ENCODE results near the gene CERK. TPM values are rescaled to one million over a fixed set of nuclear protein-coding genes. Genes with fewer than 3 reads are reported as not detected.

The CERK gene
- total and polyA plus RNA-seq, 2 of the 8 experiments (the other 6 are each of a cell fraction or from before 2014, with no cell fraction given): 26.6 to 59.0 TPM

GRCh38 chr22:46780453-46780852 is 42.4 kb upstream of the CERK start:
- H2BK20ac ChIP-seq (ENCODE audit: low read length): no peak overlapping the region
- H3K18ac ChIP-seq (ENCODE audit: extremely low read depth, low read length): no peak overlapping the region
- H3K4me2 ChIP-seq (ENCODE audit: insufficient read depth in 1 of 2, low read depth in 2 of 2, low read length in 2 of 2): no peak overlapping the region
- no peak overlapping the region for H3K56ac ChIP-seq (replicated peaks; ENCODE audit: insufficient read length, low read depth, low read length)
- H3K23me2 ChIP-seq (ENCODE audit: low read depth, low read length): no peaks in the 10 kb centered on the region
- peaks cover 3 to 9% of the 10 kb centered on the region in 2 experiments for H4K20me1 ChIP-seq (replicated peaks in 1 of 2; ENCODE audit: control insufficient read depth in 1 of 2, insufficient read depth in 2 of 2, low read length in 2 of 2)
- H3K9ac ChIP-seq (replicated peaks in 1 of 4; ENCODE audit: extremely low read depth in 1 of 4, low read depth in 3 of 4, low read length in 3 of 4): no peak overlapping the region; a peak in 1 of 7 replicates
- no peaks in the 10 kb centered on the region for H3K9me3 ChIP-seq (ENCODE audit: insufficient read depth in 2 of 2, low read depth in 1 of 2, low read length in 1 of 2)
- no peak overlapping the region for H2AFZ ChIP-seq (ENCODE audit: low read length)
- H3K14ac ChIP-seq (ENCODE audit: insufficient read length): no peak overlapping the region
- H4K91ac ChIP-seq (replicated peaks; ENCODE audit: insufficient read length, low read length): no peak overlapping the region
- ChIA-PET POLR2A (ENCODE audit: partially characterized antibody) (interaction anchor here (1.0 kb wide), 1 partner anchor 18 kb away, joined by 6 read pairs; the partner anchor contains the start of gene TBC1D22A), CTCF (ENCODE audit: partially characterized antibody) (interaction anchor here (0.7 to 3.4 kb wide), 5 partner anchors 12 to 47 kb away, joined by 3 to 15 read pairs (median 4); partner anchors contain the start of gene TBC1D22A)
- H2BK5ac ChIP-seq (ENCODE audit: low read depth, low read length): no peak overlapping the region
- H3K4ac ChIP-seq (replicated peaks; ENCODE audit: insufficient read length, low read depth, low read length): no peak overlapping the region
- H3K36me3 ChIP-seq (ENCODE audit: control insufficient read depth in 2 of 4, insufficient read depth in 4 of 4, low read length in 3 of 4): no peaks in the 10 kb centered on the region
- no peak for DNase-seq (ENCODE audit: low read depth in 1 of 2, low spot score in 2 of 2)
- WGBS, 2 experiments (ENCODE audit: extremely low coverage in 1 of 2, insufficient coverage in 1 of 2, insufficient read length in 1 of 2, insufficient replicate concordance in 2 of 2, low coverage in 1 of 2, low lambda C conversion rate in 2 of 2, missing lambda C conversion rate in 1 of 2): 94% methylated on average over 9 of the region's 9 CpGs; no CpG with 5 or more reads in 1 of the 2 experiments
- H3K4me1 ChIP-seq (replicated peaks in 1 of 4; ENCODE audit: control insufficient read depth in 3 of 4, insufficient read depth in 4 of 4, low read length in 3 of 4): no peaks in the 10 kb centered on the region; a peak in 1 of 7 replicates
- H2BK15ac ChIP-seq (ENCODE audit: low read length): no peak overlapping the region
- H2AK5ac ChIP-seq (ENCODE audit: low read depth, low read length): no peak overlapping the region
- H2BK120ac ChIP-seq (replicated peaks; ENCODE audit: low read depth, low read length): no peak overlapping the region
- H2BK12ac ChIP-seq (ENCODE audit: low read depth, low read length): no peak overlapping the region
- H3K27me3 ChIP-seq (replicated peaks in 1 of 4; ENCODE audit: control insufficient read depth in 3 of 4, extremely low read depth in 1 of 4, insufficient read depth in 3 of 4, low read length in 3 of 4): no peaks in the 10 kb centered on the region; a peak in 1 of 7 replicates
- H3K79me1 ChIP-seq (ENCODE audit: low read depth, low read length): peaks cover 18% of the 10 kb centered on the region
- no peak for FAIRE-seq
- H3K4me3 ChIP-seq (ENCODE audit: extremely low read depth in 1 of 4, insufficient read depth in 2 of 4, low read depth in 3 of 4, low read length in 4 of 4): no peak overlapping the region
- no peak overlapping the region for H3K23ac ChIP-seq (ENCODE audit: insufficient read length)
- H3K79me2 ChIP-seq (ENCODE audit: control insufficient read depth in 1 of 2, insufficient read depth in 2 of 2, low read length in 2 of 2): peaks cover 0 to 75% of the 10 kb centered on the region in 2 experiments; a peak in 2 of 4 replicates
- H4K8ac ChIP-seq (ENCODE audit: extremely low read depth, insufficient read depth, low read length): peak overlapping the region; percentile 45; the same call in 1 of the 2 replicates
- H3K27ac ChIP-seq (ENCODE audit: low read depth, low read length): no peak overlapping the region
- no peak overlapping the region for H4K5ac ChIP-seq (ENCODE audit: insufficient read length, low read depth, low read length)
- no peak for TF ChIP-seq POLR2A (IDR thresholded peaks at IDR 0.05; ENCODE audit: control extremely low read depth in 1 of 2, low read depth in 2 of 2, low read length in 2 of 2)

All from H1 (cell line).